Measurements from ENCODE around the gene LCN6. TPM values are rescaled to one million over a fixed set of nuclear protein-coding genes. Genes with fewer than 3 reads are reported as not detected.
A peak's percentile ranks its signal among the peaks of the same experiment; 100 is the strongest.
"Not testable (repeated sequence)": the region's sequence is repeated elsewhere in the genome, so short reads cannot be mapped to it uniquely, and the experiment has no call there.

Gene LCN6
- polyA plus RNA-seq, 3 donors from 2014 or later, result not detected

DNA sequence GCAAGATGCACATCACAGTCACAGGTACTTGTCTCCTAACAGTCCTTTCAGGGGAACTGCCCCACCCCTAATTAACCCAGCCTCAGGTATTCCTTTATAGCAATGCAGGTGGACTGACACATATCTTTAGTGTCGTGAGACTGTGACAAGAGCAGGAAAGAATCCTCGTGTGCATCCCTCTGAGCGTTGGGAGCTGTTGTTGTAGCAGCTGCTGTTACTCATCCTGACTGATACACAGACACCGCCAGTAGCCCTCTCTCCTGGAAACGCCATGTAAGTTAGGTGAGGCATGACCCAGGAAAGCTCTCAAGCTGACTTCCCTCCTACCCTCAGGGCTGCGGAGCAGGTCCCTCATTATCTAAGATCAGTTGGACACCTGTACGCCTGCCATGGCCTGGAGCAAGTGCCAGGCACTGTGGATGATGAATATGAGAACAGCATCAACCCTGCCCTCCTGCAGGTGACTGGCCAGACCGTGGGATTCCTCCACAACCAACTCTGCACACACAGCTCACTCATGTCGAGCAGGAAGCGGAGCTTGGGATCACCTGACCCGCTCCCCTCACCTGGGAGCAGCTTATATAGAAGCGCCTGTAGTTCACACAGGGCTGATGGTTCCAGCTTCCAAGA lies 26.2 kb upstream of the LCN6 start:
- H3K27ac Mint-ChIP-seq, result no peak overlapping the region
- peaks cover 1 to 10% (median 4%) of the 10 kb centered on the region in 3 donors for H3K27me3 Mint-ChIP-seq (ENCODE audit: low read depth in 3 of 3)
- DNase-seq, result no peak
- peaks cover 0 to 3% of the 10 kb centered on the region in 2 donors for H3K4me1 Mint-ChIP-seq
- no peak overlapping the region for H3K4me3 Mint-ChIP-seq
- H3K9me3 Mint-ChIP-seq, result peaks cover 0 to 2% (median 0%) of the 10 kb centered on the region in 6 donors
- peaks cover 0 to 3% (median 0%) of the 10 kb centered on the region in 3 donors for H3K36me3 Mint-ChIP-seq

- peaks cover 0 to 3% of the 10 kb centered on the region in 2 donors for H3K4me1 Mint-ChIP-seq
- no peaks in the 10 kb centered on the region for H3K36me3 Mint-ChIP-seq
- peaks cover 0 to 2% (median 0%) of the 10 kb centered on the region in 6 donors for H3K9me3 Mint-ChIP-seq
- peaks cover 1 to 6% (median 4%) of the 10 kb centered on the region in 3 donors for H3K27me3 Mint-ChIP-seq (ENCODE audit: low read depth in 3 of 3)
- no peak for DNase-seq
- H3K4me3 Mint-ChIP-seq, result no peak overlapping the region
- H3K27ac Mint-ChIP-seq, result no peak overlapping the region
Observed at GRCh38 chr9:136773386-136774044, 25.2 kb upstream of the LCN6 start.

GRCh38 chr9:136771907-136772415 lies 23.6 kb upstream of the LCN6 start:
- Mint-ChIP-seq H3K9me3 (no peaks in the 10 kb centered on the region), H3K4me3 (no peak overlapping the region), H3K4me1 (peaks cover 0 to 3% of the 10 kb centered on the region in 2 donors), H3K36me3 (no peaks in the 10 kb centered on the region), H3K27ac (no peak overlapping the region), H3K27me3 (ENCODE audit: low read depth in 3 of 3) (peaks cover under 1 to 4% (median 1%) of the 10 kb centered on the region in 3 donors)
- DNase-seq, result no peak

- no peaks in the 10 kb centered on the region for H3K9me3 Mint-ChIP-seq
- H3K36me3 Mint-ChIP-seq, result no peaks in the 10 kb centered on the region
- DNase-seq, result peak in 2 of 3 donors; percentile 31 to 32
- H3K27ac Mint-ChIP-seq, result no peak overlapping the region
- no peak overlapping the region for H3K4me3 Mint-ChIP-seq
- peaks cover 0 to 4% (median 0%) of the 10 kb centered on the region in 3 donors for H3K27me3 Mint-ChIP-seq (ENCODE audit: low read depth in 3 of 3)
- peaks cover 0 to 3% of the 10 kb centered on the region in 2 donors for H3K4me1 Mint-ChIP-seq
Observed at GRCh38 chr9:136769710-136770191, 21.4 kb upstream of the LCN6 start.

GRCh38 chr9:136766410-136767120 lies 18.2 kb upstream of the LCN6 start:
- not testable (repeated sequence) for H3K4me1 Mint-ChIP-seq; H3K9me3 Mint-ChIP-seq; H3K27me3 Mint-ChIP-seq (ENCODE audit: low read depth in 3 of 3); H3K4me3 Mint-ChIP-seq; DNase-seq; H3K36me3 Mint-ChIP-seq
- H3K27ac Mint-ChIP-seq, result peak overlapping the region in 2 of 6 donors; percentile 51 to 59

DNA sequence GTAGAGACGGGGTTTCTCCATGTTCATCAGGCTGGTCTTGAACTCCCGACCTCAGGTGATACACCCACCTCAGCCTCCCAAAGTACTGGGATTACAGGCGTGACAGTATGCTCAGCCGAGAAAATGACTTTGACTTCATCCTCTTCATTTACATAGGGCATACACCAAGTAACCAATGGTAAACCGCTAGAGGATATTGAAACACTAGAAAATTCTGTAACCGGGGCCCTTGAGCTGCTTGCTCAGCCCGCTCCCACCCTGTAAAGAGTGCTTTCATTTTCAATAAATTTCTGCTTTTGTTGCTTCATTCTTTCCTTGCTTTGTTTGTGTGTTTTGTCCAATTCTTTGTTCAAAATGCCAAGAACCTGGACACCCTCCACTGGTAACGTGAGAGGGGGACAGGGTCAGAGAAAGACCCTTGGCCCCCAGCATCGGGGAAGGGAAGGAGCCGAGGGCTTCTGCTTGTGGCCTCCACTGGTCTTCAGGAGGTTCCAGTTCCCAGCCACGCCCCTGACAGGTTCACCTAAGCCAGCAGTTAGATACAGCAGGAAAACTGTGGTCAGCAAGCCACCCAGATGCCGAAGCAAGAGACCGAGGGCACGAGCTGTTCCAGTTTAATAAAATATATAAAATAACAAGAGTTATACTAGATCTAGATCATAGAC lies 17.6 kb upstream of the LCN6 start:
- DNase-seq; H3K27me3 Mint-ChIP-seq (ENCODE audit: low read depth in 3 of 3); H3K4me1 Mint-ChIP-seq; H3K36me3 Mint-ChIP-seq; H3K4me3 Mint-ChIP-seq; H3K9me3 Mint-ChIP-seq: not testable (repeated sequence)
- H3K27ac Mint-ChIP-seq, result peak overlapping the region in 1 of 6 donors; percentile 37

DNA sequence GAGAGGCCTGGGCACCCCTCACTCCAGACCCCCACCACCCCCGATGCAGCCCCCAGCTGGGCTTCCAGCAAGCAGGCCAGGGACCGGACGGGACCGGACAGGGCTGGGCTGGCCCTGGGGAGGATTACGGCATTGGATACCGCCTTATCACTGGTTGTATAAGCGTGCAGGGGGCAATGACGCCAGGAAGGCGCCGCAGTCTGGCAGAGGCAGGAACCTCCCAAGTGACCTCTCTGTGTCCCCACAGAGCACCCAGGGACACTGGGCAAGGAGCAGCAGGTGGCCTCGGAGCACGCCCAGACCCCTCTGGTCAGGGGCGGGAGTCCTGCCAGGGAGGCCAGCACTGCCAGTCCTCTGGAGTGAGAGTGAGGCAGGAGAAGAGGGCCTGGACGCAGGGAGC lies 16.7 kb upstream of the LCN6 start:
- Mint-ChIP-seq H3K9me3 (no peaks in the 10 kb centered on the region), H3K36me3 (no peaks in the 10 kb centered on the region), H3K4me1 (peaks cover 0 to 1% of the 10 kb centered on the region in 2 donors), H3K27ac (peak overlapping the region in 1 of 6 donors; percentile 37), H3K27me3 (ENCODE audit: low read depth in 3 of 3) (no peaks in the 10 kb centered on the region), H3K4me3 (no peak overlapping the region)
- DNase-seq, result no peak

DNA sequence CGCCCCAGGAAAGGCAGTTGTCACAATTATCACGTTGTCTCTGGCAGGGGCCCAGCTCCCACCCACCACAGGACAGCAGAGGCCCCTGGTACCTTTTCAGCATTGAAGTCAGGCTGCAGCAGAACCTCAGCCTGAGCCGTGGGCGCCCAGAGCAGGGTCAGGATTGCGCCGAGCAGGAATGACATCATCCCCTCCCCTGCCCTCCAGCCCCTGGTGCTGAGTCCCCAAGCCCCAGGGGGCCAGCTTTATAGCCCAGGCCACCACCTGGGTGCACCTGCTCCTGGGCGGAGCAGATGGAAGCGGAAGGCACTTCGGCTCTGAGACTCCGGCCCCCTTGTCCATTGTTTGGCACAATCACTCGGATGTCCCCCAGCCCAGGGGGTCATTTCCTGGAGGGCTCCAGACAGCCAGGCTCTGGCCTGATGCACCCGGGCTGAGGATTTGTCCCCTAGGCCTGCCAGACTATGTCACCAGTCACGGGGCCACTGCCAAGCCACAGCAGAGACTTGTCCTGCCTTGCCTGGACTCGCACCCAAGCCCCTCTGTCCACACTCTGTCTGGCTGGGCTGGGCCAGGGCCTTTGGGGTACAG lies 16.1 kb upstream of the LCN6 start, which contains the start of gene LCN15:
LCN15 (minus strand) TSS at position 218 of the 591 bp plus-strand sequence; CDS start at position 188, 30 bp downstream.
- no peaks in the 10 kb centered on the region for H3K4me1 Mint-ChIP-seq
- no peak within 1 kb of the TSS for H3K4me3 Mint-ChIP-seq
- H3K36me3 Mint-ChIP-seq, result no peaks in the 10 kb centered on the region
- H3K27me3 Mint-ChIP-seq (ENCODE audit: low read depth in 3 of 3), result no peaks in the 10 kb centered on the region
- no peak for DNase-seq
- H3K27ac Mint-ChIP-seq, result peak within 1 kb of the TSS in 1 of 6 donors; percentile 37
- H3K9me3 Mint-ChIP-seq, result no peaks in the 10 kb centered on the region

GRCh38 chr9:136763649-136764035 lies 15.3 kb upstream of the LCN6 start:
- no peak overlapping the region for H3K27ac Mint-ChIP-seq
- H3K4me1 Mint-ChIP-seq, result no peaks in the 10 kb centered on the region
- H3K4me3 Mint-ChIP-seq, result no peak overlapping the region
- no peak for DNase-seq
- H3K9me3 Mint-ChIP-seq, result no peaks in the 10 kb centered on the region
- H3K36me3 Mint-ChIP-seq, result no peaks in the 10 kb centered on the region
- no peaks in the 10 kb centered on the region for H3K27me3 Mint-ChIP-seq (ENCODE audit: low read depth in 3 of 3)

DNA sequence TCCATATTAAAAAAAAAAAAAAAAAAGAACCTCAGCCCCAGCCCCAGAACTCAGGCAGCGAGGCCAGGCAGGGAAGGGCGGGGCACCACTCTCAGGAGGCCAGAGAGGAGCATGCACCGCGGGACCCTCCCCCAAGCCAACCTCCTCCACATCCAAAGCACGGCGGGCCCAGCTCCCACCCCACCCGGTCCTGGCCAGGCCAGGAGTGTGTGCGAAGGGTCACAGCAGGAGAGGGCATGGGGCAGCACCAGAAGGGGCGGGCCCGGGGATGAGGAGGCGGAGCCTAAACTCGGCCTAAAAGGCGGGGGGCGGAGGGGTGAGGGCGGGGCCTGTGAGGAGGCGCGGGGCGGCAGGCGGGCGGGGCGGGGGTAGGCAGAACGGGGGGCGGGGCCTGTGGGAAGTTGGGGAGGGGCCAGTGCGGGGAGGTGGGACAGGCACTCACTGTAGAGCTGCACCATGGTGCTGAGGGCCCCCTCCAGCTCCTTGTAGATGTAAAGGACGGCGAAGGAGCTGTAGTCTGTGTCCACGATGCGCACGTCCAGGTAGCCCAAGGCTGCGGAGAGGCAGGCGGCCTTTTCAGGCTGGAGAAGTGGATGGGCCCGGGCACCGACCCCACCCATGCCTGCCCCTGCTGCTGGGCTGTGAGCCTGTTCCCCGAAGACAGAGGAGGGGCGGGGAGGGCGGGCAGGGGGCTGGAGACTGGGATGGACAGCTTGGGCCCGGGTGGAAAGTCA lies 14.8 kb upstream of the LCN6 start:
- Mint-ChIP-seq H3K36me3 (no peaks in the 10 kb centered on the region), H3K27ac (no peak overlapping the region), H3K27me3 (ENCODE audit: low read depth in 3 of 3) (no peaks in the 10 kb centered on the region), H3K4me1 (no peaks in the 10 kb centered on the region), H3K4me3 (no peak overlapping the region), H3K9me3 (no peaks in the 10 kb centered on the region)
- DNase-seq, result peak in 2 of 3 donors; percentile 14 to 28

GRCh38 chr9:136762221-136762691 lies 13.9 kb upstream of the LCN6 start:
- Mint-ChIP-seq H3K27me3 (ENCODE audit: low read depth in 3 of 3) (no peaks in the 10 kb centered on the region), H3K9me3 (no peaks in the 10 kb centered on the region), H3K36me3 (no peaks in the 10 kb centered on the region), H3K4me3 (no peak overlapping the region), H3K4me1 (no peaks in the 10 kb centered on the region), H3K27ac (no peak overlapping the region)
- DNase-seq, result no peak

GRCh38 chr9:136761545-136761981 lies 13.2 kb upstream of the LCN6 start:
- Mint-ChIP-seq H3K36me3 (no peaks in the 10 kb centered on the region), H3K4me3 (no peak overlapping the region), H3K27me3 (ENCODE audit: low read depth in 3 of 3) (no peaks in the 10 kb centered on the region), H3K9me3 (no peaks in the 10 kb centered on the region), H3K4me1 (no peaks in the 10 kb centered on the region), H3K27ac (no peak overlapping the region)
- DNase-seq, result no peak
